Measurements from ENCODE around the gene NAALADL2. TPM values are rescaled to one million over a fixed set of nuclear protein-coding genes. Genes with fewer than 3 reads are reported as not detected.

The NAALADL2 gene
- total and polyA plus RNA-seq, 2 donors (not counting 3 experiments of a cell fraction or from before 2014, with no cell fraction given) = 1.1 to 4.0 TPM

DNA sequence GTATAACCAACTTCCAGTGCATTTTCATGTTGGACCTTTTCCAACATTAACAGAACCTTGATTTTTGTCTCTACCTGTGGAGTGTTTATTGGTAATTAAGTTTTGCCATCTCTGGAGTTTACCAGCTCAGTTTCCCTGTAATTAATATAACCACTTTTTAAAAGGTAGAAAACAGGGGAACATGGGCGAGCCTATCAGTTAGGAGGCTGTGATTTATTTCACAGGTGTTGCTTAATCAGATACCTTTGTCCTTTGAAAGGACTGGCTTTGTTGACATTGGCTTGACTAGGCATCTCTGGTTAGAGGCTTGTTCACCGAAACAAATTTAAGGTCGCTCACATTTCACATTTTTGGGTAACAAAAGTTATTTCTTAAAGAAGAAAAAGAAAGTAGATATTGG lies 622 bp downstream of the NAALADL2 start:
- POLR2A ChIA-PET = no interaction called here
- H3K9me1 ChIP-seq (replicated peaks; ENCODE audit: control insufficient read depth, extremely low read depth, insufficient read depth, low read length) = no peaks in the 10 kb centered on the region
- TF ChIP-seq FOS (IDR thresholded peaks at IDR 0.05; ENCODE audit: borderline replicate concordance, insufficient read depth, low read length) (no peak), MYC (IDR thresholded peaks at IDR 0.05; ENCODE audit: low read depth, low read length) (no peak), GATA2 (IDR thresholded peaks at IDR 0.05; ENCODE audit: insufficient read depth, insufficient read length, low read depth, low read length) (no peak), POLR2A (IDR thresholded peaks at IDR 0.05; ENCODE audit: low read depth, low read length) (no peak), JUN (IDR thresholded peaks at IDR 0.05; ENCODE audit: borderline replicate concordance, insufficient read depth, insufficient read length, low read depth) (no peak), EZH2 (IDR thresholded peaks at IDR 0.05; ENCODE audit: borderline replicate concordance, low read depth, low read length, severe bottlenecking) (no peak), POLR2AphosphoS5 (IDR thresholded peaks at IDR 0.05; ENCODE audit: insufficient read depth, low read depth, low read length) (no peak)
- TF ChIP-seq, protein P1, sequence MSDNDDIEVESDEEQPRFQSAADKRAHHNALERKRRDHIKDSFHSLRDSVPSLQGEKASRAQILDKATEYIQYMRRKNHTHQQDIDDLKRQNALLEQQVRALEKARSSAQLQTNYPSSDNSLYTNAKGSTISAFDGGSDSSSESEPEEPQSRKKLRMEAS (IDR thresholded peaks at IDR 0.05; ENCODE audit: insufficient read depth, insufficient read length) = no peak
- TF ChIP-seq, protein P2, sequence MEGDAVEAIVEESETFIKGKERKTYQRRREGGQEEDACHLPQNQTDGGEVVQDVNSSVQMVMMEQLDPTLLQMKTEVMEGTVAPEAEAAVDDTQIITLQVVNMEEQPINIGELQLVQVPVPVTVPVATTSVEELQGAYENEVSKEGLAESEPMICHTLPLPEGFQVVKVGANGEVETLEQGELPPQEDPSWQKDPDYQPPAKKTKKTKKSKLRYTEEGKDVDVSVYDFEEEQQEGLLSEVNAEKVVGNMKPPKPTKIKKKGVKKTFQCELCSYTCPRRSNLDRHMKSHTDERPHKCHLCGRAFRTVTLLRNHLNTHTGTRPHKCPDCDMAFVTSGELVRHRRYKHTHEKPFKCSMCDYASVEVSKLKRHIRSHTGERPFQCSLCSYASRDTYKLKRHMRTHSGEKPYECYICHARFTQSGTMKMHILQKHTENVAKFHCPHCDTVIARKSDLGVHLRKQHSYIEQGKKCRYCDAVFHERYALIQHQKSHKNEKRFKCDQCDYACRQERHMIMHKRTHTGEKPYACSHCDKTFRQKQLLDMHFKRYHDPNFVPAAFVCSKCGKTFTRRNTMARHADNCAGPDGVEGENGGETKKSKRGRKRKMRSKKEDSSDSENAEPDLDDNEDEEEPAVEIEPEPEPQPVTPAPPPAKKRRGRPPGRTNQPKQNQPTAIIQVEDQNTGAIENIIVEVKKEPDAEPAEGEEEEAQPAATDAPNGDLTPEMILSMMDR (IDR thresholded peaks at IDR 0.05; ENCODE audit: extremely low read depth in 1 of 2, insufficient read depth in 1 of 2, low read depth in 1 of 2, low read length in 2 of 2) = no peak
- no peak overlapping the region for H2AFZ ChIP-seq (ENCODE audit: low read depth, low read length)
- no peaks in the 10 kb centered on the region for H3K79me2 ChIP-seq (ENCODE audit: control insufficient read depth, insufficient read depth, low read length)
- intact Hi-C loops (cut with micrococcal nuclease) (no loop called here), dilution Hi-C loops (cut with MboI; ENCODE audit: extremely low pct_ligation_motif_present, low sequenced_read_pairs) (no loop called here)
- no peaks in the 10 kb centered on the region for H3K4me1 ChIP-seq (ENCODE audit: control insufficient read depth, extremely low read depth, insufficient read depth, low read length)
- no peaks in the 10 kb centered on the region for H3K9me3 ChIP-seq (replicated peaks; ENCODE audit: control insufficient read depth, insufficient read depth, low read length)
- no peaks in the 10 kb centered on the region for H3K27me3 ChIP-seq (ENCODE audit: control insufficient read depth in 2 of 2, insufficient read depth in 2 of 2, low read length in 2 of 2)
- H3K27ac ChIP-seq (ENCODE audit: insufficient read depth, low read depth, low read length) = no peak overlapping the region
- no peaks in the 10 kb centered on the region for H3K36me3 ChIP-seq (ENCODE audit: control insufficient read depth in 2 of 2, extremely low read depth in 1 of 2, insufficient read depth in 2 of 2, low read length in 2 of 2)
- no TSS peak for BruUV-seq (replicated peaks)
- DNase-seq (ENCODE audit: low read depth, low spot score) (no peak), FAIRE-seq (no peak)
- CTCF ChIA-PET = no interaction called here
- no peaks in the 10 kb centered on the region for H4K20me1 ChIP-seq (replicated peaks; ENCODE audit: control insufficient read depth, extremely low read depth, insufficient read depth, low read length)
- no peak overlapping the region for H3K9ac ChIP-seq (replicated peaks; ENCODE audit: extremely low read depth, insufficient read depth, low read length)
- no peak overlapping the region for H3K4me3 ChIP-seq (replicated peaks in 1 of 3; ENCODE audit: insufficient read depth in 1 of 3, low read depth in 1 of 3, low read length in 3 of 3)
- H3K4me2 ChIP-seq (ENCODE audit: insufficient read depth, low read length) = no peak overlapping the region

Data from endothelial cell of umbilical vein (primary cell).